NB4 (cell line): ENCODE data around the gene PSMD12.
A peak's percentile ranks its signal among the peaks of the same experiment; 100 is the strongest.

ENCODE experiments used
- DNase-seq: peaks from one replicate; pipeline ENCODE4 v3.0.0; 2010; ENCODE audit warnings: low read depth
- H3K4me3 ChIP-seq: one replicate; pipeline ENCODE4 v1.5.1; 2011; ENCODE audit warnings: mild to moderate bottlenecking, low read depth, low read length, moderate library complexity
- CTCF ChIP-seq: IDR thresholded peaks from one replicate; pipeline ENCODE4 v1.5.1; 2012; ENCODE audit warnings: low read depth, low read length
- MAX ChIP-seq: IDR thresholded peaks from 2 replicates; pipeline ENCODE4 v1.6.1; 2011; ENCODE audit warnings: low read depth, low read length
- MYC ChIP-seq: IDR thresholded peaks from 2 replicates; pipeline ENCODE4 v1.6.1; 2011; ENCODE audit warnings: low read depth, low read length
- POLR2A ChIP-seq: IDR thresholded peaks from 2 replicates; pipeline ENCODE4 v1.6.1; 2011; ENCODE audit warnings: mild to moderate bottlenecking; ENCODE audit not compliant: insufficient read length; ENCODE audit errors: extremely low read depth

Gene PSMD12

GRCh38 chr17:67297454-67297960 lies 68.9 kb downstream of the PSMD12 start:
- no peak overlapping the region for H3K4me3 ChIP-seq
- TF ChIP-seq POLR2A (no peak), MYC (no peak), CTCF (no peak), MAX (no peak)
- no peak for DNase-seq

DNA sequence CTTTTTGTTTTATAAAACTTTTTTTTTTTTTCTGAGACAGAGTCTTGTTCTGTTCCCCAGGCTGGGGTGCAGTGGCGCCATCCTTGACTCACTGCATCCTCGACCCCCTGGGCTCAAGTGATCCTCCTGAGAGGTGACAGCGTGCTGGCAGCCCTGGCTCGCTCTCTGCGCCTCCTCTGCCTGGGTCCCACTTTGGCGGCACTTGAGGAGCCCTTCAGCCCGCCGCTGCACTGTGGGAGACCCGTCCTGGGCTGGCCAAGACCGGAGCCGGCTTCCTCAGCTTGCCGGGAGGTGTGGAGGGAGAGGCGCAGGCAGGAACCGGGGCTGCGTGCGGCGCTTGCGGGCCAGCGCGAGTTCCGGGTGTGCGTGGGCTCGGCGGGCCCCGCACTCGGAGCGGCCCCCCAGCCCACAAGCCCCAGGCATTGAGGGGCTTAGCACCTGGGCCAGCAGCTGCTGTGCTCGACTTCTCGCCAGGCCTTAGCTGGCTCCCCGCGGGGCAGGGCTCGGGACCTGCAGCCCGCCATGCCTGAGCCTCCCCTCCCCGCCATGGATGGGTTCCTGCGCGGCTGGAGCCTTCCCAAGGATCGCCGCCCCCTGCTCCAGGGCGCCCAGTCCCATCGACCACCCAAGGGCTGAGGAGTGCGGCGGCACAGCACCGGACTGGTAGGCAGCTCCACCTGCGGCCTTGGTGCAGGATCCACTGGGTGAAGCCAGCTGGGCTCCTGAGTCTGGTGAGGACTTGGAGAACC lies 71.8 kb downstream of the PSMD12 start:
- TF ChIP-seq CTCF (no peak), MAX (no peak), POLR2A (no peak), MYC (no peak)
- no peak for DNase-seq
- H3K4me3 ChIP-seq: no peak overlapping the region

DNA sequence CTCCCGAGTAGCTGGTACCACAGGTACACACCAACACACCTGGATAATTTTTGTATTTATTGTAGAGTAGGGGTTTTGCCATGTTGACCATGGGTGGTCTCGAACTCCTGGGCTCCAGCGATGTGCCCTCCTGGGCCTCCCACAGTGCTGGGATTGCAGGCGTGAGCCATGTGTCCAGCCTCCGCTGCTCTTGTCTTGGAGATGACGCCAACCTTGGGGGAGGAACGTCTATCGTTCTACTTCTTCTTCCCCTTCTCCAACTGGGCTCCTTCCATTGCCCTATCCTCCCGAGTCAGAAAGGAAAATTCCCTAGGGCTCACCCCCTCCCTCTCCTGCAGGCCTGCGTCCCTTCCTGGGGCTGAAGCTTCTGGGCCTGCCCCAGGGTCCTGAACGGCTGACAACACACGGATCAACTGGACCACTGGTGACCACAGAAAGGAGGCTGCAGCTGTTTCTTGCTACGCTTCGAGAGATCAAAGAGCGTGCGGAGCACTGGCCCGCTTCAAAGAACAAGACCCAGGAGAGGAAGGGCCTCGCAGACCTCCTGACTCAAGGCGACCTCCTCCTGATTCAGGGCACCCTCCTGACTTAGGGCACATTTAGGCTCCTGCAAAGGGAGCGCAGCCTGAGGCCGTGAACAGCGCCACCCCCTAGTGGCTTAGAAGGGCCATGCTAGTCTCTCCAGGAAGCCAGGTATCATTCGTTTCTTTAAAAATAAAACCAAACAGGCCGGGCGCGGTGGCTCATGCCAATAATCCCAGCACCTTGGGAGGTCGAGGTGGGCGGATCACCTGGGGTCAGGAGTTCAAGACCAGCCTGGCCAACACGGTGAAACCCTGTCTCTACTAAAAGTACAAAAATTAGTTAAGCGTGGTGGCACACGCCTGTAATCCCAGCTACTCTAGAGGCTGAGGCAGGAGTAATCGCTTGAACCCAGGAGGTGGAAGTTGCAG lies 72.8 kb downstream of the PSMD12 start:
- DNase-seq: peak; percentile 84
- TF ChIP-seq CTCF (peak; percentile 88), MYC (no peak)
- no peak overlapping the region for H3K4me3 ChIP-seq

DNA sequence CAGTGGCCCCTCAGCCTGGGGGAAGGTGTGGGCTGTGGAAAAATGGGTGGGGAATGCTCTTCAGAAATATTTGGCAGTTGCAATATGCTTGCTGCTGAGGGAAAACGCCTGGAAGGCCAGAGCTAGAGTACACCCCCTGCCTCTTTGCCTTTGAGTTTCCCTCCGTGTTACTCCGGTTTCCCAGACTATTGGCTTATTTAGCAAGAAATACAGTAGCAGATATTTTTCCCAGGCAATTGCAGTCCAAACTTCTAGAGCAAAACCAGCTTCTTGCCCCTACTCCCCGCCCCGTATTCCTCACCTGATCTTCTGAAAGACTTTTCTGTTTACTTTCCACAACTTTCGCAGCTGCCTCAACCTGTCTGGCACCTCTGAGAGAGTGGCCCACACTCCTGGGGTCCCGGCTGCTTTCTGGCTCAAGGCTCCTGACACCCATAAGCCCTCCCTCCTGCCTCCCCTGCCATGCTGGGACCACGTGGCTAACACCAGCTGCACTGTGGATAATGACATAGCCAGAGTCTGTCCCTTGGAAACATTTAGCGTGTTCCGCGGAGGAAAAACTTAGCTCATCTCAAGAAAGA lies 75.6 kb downstream of the PSMD12 start:
- H3K4me3 ChIP-seq: no peak overlapping the region
- TF ChIP-seq POLR2A (no peak), MYC (no peak), MAX (no peak), CTCF (no peak)
- DNase-seq: no peak

GRCh38 chr17:67290244-67290643 lies 76.1 kb downstream of the PSMD12 start:
- H3K4me3 ChIP-seq: no peak overlapping the region
- TF ChIP-seq MYC (no peak), CTCF (no peak), MAX (no peak), POLR2A (no peak)
- no peak for DNase-seq
